HG03520 (cell line): ENCODE results near the gene EFCAB12.
"Not testable (repeated sequence)": the region's sequence is repeated elsewhere in the genome, so short reads cannot be mapped to it uniquely, and the experiment has no call there.

Source experiments
- ATAC-seq: cut with Tn5 transposase; IDR thresholded peaks from one replicate; pipeline ENCODE4 v1.9.1; 2021; ENCODE audit warnings: mild to moderate bottlenecking, moderate library complexity; ENCODE audit not compliant: unreplicated experiment

Gene EFCAB12

DNA sequence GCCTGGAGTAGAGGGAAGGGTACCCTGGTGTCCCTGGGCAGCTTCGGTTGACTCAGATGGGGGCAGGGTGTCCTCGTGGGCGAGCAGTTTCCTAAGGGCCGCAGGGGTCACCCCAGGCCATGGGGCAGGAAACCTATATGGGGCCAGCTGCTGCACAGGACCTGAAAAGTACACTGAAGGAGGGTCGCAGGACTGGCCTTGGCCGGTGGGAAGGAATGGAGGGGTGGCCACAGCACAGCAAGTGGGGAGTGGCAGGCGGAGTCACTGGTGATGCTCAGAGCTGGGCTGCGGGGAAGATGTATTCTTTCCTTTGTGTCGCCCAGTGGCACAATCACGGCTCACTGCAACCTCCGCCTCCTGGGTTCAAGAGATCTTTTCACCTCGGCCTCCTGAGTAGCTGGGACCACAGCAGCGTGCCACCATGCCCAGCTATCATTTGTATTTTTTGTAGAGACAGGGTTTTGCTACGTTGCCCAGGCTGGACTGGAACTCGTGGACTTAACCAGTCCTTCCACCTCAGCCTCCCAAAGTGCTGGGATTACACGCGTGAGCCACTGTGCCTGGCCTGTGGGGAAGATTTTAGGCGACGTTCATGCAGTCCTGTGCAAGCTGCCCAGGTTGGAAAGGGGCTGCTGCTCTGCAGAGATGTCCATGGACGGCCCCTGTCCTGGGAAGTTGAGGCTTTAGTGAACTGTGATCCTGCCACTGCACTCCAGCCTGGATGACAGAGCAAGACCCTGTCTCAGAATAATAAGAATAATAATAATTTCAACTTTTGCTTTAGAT is 57.2 kb downstream of the EFCAB12 start:
- no peak for ATAC-seq

DNA sequence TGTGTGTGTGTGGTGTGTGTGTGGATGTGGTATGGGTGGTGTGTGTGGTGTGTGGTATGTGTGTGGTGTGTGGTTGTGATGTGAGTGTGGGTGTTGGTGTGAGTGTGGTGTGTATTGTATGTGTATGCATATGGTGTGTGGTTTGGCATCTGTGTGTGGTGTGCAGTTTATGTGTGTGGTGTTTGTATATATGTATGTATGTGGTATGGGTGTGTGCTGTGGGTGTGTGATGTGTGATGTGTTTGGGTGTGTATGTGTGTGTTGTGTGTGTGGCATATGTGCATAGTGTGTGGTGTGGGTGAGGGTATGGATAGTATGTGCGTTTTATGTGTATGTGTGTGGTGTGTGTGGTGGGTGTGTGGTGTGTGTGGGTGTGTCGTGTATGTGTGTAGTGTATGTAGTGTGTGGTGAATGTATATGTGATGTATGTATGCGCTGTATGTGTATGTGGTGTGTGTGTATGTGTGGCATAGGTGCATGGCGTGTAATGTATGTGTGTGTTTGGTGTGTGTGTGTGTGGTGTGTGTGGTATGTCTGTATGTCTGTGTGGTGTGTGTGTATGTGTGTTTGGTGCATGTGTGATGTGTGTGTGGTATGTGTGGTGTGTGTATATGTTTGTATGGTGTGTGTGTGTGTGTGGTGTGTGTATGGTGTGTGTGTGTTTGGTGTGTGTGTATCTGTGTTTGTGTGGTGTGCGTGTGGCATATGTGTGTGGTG is 58.0 kb downstream of the EFCAB12 start:
- ATAC-seq = no peak

DNA sequence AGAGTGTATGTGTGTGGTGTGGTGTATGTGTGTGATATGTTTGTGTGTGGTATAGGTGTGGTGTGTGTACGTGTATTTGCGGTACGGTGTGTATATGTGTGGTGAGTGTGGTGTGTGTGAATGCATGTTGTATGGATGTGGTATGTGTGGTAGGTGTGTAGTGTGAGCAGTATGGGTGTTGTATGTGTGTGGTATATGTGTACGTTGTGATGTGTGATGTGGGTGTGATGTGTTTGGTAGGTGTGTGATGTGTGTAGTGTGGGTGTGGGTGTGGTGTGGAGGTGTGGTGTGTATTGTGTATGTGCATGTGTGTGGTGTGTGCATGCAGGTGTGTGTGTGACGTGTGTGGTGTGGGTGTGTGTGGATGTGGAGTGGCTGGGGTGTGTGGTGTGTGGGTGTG is 58.7 kb downstream of the EFCAB12 start:
- ATAC-seq = no peak

DNA sequence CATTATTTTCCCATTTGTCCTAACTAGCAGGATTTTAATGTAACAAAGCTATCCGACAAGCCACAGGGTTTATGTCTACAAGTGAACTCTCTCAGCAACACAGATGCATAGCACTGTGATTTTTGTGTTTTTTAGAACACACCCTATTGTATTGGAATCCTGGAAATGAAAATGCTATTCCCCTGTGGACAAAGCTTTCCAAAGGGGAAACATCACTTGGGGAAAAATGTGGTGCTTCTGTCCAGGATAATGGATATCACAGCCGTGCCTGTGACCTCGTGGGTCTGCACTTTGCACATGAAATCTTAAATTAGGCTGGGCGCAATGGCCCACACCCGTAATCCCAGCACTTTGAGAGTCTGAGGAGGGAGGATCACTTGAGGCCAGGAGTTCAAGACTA is 60.6 kb downstream of the EFCAB12 start:
- ATAC-seq = no peak

DNA sequence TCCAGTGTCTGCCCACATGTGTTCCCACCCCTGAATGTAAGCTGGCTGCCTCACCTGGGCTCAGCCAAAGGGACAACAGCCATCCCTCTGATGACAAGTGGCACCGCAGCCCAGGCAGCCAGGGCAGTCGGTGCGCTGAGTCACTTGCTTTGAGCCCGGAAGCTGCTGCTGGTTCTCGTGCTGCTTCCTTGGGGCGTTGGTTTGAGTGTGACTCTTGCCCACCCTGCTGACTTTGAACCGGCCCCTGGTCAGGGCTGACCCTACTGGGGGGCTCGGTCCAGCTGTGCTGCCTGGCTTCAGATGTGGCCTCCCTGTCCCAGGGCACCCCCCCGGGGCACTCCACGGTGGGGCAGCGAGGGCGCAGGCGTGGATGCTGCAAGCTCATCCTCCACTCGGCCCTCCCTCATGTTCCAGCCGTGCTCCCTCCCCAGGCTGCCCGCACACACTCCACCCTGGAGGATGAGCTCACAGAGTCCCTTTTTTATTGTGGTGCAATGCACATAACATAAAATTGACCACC is 62.1 kb downstream of the EFCAB12 start:
- ATAC-seq = no peak

DNA sequence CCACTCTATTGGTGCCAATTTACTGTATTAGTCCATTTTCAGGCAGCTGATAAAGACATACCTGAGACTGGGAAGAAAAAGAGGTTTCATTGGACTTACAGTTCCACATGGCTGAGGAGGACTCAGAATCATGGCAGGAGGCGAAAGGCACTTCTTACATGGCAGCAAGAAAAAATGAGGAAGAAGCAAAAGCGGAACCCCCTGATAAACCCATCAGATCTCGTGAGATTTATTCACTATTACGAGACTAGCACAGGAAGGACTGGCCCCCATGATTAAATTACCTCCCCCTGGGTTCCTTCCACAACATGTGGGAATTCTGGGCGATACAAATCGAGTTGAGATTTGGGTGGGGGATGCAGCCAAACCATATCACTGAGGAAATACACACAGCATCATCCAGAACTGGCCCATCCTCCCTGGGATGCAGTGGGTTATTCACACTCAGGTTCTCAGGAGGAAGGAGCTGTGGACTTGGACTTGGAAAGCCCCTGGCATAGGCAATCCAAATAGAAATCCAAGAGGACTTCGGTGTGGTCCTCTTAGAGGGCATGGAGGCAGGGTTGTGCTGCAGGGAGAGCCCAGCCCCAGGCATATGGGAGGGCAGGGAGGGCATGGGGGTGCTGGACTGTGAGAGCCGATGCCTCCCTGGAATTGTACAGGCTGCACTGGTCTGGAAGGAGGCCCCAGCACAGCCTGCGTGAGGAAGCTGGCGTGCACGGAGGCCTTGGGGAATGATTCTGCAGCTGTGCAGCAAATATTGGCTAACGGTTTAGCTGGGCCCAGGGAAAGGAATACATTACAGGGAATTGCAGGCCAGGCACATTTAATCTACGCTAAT is 62.9 kb downstream of the EFCAB12 start:
- no peak for ATAC-seq

DNA sequence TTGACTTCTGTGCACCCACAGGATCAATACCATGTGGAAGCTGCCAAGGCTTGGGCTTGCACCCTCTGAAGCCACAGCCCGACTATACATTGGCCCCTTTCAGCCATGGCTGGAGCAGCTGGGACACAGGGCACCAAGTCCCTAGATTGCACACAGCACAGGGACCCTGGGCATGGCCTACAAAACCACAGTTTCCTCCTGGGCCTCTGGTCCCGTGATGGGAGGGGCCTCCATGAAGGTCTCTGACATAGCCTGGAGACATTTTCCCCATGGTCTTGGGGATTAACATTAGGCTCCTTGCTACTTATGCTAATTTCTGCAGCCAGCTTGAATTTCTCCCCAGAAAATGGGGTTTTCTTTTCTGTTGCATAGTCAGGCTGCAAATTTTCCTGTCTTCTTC is 63.6 kb downstream of the EFCAB12 start:
- not testable (repeated sequence) for ATAC-seq

DNA sequence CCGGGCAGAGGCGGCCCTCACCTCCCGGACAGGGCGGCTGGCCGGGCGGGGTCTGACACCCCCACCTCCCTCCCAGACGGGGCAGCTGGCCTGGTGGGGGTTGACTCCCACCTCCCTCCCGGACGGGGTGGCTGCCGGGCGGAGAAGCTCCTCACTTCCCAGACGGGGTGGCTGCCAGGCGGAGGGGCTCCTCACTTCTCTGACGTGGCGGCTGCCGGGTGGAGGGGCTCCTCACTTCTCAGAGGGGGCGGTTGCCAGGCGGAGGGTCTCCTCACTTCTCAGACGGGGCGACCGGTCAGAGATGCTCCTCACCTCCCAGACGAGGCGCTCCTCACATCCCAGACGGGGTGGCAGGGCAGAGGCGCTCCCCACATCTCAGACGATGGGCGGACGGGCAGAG is 65.1 kb downstream of the EFCAB12 start:
- not testable (repeated sequence) for ATAC-seq

DNA sequence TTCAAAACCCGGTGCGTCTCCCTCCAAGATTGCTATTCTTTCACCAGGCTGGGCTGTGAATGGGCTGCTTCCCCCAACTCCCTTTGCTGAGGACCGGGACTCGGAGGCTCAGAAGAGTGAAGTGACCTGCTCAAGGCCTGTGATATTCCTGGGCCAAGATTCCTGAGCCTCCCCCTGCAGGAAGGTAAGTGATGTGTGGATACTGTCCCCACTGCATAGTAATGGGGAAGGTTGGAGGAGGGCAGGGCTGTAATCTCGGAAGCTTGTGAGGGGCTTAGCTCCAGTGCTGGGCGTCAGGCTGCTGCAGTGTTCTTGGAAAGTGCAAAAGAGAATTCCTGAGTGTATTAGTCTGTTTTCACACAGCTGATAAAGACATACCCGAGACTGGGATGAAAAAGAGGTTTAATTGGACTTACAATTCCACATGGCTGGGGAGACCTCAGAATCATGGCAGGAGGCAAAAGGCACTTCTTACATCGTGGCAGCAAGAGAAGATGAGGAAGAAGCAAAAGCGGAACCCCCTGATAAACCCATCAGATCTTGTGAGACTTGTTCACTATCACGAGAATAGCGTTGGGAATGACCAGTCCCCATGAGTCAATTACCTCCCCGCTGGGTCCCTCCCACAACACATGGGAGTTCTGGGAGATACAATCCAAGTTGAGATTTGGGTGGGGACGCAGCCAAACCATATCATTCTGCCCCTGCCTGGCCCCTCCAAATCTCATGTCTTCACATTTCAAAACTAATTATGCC is 67.6 kb downstream of the EFCAB12 start:
- no peak for ATAC-seq

DNA sequence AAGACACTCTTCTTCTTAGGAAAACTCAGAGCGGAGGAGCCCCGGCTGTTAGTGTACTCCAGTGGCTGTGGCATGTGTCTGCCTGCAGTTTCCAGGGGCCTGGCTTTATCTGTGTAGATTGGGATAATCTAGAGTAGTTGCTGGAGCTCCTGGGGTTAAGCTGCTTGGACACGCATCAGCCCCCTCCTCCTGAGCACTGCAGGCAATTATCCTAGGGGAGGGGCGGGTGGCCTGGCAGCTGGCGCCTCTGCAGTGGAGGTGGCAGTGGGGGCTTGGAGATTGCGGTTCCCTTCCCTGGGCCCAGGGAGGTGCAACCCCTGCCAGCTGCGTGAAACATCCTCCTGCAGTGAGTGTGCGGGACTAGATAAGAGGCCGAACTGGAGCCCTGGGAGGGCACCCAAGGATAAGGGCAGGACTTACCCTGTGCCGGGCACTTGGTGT is 68.2 kb downstream of the EFCAB12 start:
- no peak for ATAC-seq

DNA sequence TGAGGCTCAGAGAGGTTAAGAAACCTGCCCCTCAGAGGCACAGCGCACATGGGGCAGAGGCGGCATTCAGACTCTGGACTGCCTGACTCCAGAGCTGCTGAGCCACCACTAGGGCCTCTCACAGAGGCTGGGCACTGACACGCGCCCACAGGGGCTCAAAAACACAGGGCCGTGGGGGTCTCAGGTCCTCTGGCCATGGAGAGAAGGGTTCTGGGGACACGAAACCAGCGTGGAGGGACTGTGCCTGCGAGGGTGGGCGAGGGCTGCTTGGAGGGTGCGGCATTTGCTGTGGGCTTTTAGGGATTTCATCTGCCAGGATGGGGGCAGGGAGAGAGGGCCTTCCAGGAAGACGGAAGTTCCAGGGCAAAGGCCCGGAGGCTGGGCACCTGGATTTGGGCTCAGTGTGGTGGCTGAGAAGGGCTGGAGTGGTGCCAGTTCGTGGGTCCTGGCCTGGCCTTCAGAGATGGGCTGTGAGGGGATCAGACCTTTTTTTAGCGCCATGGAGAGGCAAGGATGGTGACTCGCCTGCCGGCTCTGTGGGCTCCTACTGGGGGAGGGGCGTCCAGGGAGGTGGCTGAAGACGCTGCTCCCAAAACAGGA is 69.6 kb downstream of the EFCAB12 start:
- ATAC-seq = no peak

DNA sequence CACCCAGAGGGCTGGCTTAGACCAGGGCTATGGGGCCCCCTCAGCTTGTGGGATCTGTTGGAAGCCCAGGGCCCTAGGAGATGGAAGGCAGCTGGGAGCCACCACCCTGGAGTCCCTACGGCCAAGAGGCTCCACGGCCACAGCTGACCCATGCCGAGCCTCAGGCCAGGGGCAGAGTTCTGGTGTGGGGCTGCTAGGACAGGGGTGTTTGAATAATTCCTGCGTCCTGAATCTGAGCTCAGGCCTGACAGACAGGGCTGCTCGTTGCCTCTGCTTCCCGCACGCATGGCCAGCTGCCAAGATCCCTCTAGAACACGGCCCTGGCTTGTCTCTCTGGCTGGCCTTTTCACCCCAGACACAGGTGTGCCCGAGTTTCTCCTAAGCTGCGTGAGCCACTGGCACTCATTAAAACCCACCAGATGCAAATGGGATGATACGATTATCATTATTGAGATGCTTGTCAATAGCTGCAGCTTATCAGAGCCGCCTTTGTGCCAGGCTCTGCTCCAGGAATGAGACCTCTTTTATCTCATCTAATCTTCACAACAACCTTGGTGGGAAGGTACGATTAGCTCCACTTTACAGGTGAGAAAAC is 70.2 kb downstream of the EFCAB12 start:
- no peak for ATAC-seq

DNA sequence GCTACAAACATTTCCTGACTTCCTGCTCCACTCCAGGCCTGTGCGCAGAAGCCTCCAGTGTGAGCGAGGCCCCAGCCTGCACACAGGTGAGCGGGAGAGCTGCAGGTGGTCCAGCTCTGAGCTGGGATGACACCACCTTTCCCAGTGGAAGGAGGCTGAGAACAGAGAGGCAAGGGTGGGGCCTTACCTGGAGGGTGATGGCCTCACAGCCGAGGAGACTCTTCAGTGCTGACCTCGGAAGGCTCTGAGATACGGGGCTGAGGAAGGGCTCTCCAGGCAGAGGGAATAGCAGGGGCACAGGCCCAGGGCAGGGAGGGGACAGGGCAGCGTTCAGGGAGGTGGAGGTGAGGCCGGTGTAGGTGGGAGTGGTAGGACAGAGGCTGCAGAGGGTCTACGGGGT is 70.8 kb downstream of the EFCAB12 start:
- no peak for ATAC-seq

DNA sequence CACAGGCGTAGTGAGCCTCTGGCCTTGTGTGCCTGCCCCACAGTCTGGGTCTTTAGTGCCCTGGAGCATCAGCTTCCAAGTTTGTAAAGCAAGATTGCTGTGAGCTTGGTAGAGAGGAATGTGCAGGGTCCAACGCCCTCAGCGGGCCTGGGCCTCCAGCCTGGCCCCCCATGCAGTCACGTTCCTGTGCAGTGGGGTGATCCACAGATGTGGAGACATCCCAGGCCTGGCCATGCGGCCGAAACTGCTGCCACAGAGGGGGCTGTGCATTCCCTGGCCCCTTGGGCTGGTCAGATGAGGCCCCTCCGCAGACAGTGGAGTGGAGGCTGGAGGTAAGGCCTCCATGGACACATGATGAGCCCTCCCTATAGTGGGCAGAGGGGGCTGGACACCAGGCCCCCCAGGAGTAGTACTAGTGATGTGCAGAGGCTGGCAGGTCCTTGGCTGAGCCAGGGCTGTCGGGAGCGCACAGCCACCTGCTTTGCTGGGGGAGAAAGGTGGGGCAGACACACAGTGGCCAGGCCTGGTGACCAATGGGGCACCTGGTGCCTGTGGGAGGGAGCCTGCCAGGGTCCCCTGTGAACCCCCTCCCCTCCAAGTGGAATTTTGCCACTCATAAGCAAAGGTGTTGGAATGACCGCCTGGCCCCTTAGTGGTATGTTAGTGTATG is 71.5 kb downstream of the EFCAB12 start:
- ATAC-seq = no peak

DNA sequence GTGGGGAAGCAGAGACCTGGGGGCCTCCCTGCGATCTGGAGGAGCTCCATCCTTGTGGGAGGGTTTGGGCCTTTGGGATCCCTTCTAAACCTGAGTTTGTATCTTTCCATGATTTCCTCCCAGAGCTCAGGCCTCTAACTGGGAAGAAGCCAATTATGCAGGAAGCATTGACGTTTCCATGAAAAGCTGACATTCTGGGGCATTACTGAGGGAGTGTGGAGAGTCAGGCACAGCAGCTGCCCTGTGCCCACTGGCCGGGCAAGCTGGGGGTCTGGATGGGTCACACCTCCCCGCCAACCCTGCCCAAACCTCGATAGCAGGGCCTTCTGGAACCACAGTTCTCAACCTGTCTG is 74.9 kb downstream of the EFCAB12 start:
- no peak for ATAC-seq

DNA sequence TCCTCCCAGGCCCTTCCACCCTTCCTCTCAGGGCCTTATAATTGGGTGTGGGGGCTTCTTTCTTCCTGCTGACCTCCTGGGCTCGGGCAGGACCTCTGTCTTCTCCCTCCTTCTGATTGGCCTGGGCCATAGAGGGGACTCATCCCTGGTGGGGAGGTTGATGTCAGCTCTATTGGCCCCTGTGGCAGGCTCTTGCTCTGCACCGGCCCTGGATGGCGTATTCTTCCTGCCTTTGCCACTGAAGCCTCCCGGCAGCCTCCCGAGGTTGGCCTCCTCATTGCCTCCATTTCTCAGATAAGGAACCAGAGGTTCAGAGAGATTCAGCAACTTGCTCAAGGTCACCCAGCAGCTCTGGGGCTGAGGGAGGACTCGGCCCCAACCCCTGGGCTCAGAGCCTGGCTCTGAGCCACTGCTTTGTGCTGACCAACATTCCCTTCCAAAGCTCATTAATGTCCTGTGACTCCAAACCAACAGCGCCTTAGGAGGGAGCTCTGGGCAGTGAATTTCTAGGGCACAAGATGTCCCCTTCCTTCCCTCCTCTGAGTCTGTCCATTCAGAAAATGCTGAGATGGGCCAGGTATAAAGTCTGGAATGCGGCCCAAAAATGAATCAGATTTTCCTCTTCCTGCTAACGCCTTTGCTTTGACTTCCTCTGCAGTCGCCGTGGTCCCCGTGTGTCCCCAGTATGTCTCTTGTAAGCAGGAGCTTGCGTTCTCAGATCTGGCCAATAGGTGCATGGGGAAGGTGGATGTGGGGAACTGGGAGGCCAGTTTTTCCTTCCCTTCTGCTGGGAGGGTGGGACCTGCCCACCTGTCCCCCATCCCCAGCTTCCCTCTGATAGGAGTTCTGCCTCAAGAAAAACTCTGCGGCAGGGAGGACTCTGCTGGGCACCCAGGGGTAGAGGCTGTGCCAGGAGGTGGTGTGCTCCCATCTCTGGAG is 75.5 kb downstream of the EFCAB12 start:
- ATAC-seq = no peak

DNA sequence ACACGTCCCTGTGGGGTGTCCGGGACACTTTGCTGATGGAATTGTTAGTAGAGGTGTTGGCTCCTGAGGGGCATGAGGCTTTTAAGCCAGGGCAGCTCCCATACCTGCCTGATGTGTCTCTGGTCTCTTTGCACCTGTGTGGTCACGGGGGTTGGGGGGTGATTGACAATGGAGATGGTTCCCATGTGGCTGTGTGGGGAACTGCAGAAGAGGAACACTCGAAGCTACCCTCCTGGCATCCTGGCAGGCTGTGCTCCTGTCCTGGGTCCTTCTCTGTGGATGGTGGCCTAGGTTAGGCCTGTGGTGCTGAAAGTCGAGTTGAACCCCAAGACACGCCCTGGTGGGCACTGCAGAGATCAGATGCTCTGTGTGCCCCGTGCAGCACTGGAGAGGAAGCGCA is 76.4 kb downstream of the EFCAB12 start:
- ATAC-seq = no peak
